ENCODE results near the gene ROBO4.

Gene ROBO4

DNA sequence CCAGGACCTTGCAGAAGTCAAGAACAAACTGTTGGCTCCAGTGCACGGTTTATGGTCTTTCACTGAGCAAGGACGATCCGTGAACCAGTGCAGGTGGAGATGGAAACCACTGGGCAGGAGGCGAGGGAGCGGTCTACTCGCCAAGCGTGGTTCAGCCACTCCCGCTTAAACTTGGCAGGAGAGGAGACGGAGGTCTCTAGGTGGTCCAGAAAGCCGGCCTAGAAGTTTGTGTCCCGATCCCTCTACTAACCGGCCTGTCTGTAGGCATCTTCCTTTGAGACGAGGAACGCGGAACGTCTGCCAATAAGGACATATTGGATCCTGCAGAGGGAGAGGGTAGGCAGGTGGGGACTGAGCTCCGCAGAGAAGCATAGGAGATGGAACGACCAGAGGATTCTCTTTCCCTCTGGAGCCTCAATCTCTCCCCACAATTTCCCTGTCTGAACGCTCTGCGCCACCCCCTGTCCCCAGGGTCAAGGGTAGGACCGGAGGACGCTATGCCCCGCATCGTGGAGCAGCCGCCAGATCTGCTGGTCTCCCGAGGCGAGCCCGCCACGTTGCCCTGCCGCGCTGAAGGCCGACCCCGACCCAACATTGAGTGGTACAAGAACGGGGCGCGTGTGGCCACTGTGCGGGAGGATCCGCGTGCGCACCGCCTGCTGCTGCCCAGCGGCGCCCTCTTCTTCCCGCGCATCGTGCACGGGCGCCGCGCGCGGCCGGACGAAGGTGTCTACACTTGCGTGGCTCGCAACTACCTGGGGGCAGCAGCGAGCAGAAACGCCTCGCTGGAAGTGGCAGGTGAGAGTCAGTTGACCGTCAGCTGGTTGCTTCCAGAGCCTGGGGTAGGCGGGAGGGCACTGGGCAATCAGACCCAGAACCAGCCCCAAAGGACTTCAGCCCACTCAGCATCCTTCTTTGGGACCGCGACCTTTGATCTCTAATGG is 29.1 kb downstream of the ROBO4 start:
- TF ChIP-seq, protein P1, sequence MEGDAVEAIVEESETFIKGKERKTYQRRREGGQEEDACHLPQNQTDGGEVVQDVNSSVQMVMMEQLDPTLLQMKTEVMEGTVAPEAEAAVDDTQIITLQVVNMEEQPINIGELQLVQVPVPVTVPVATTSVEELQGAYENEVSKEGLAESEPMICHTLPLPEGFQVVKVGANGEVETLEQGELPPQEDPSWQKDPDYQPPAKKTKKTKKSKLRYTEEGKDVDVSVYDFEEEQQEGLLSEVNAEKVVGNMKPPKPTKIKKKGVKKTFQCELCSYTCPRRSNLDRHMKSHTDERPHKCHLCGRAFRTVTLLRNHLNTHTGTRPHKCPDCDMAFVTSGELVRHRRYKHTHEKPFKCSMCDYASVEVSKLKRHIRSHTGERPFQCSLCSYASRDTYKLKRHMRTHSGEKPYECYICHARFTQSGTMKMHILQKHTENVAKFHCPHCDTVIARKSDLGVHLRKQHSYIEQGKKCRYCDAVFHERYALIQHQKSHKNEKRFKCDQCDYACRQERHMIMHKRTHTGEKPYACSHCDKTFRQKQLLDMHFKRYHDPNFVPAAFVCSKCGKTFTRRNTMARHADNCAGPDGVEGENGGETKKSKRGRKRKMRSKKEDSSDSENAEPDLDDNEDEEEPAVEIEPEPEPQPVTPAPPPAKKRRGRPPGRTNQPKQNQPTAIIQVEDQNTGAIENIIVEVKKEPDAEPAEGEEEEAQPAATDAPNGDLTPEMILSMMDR (IDR thresholded peaks at IDR 0.05; ENCODE audit: insufficient read depth, low read length, poor library complexity, severe bottlenecking): no peak
- no peak for TF ChIP-seq EZH2phosphoT487 (conservative IDR thresholded peaks at IDR 0.05; ENCODE audit: low read length)
- H3K79me2 ChIP-seq (ENCODE audit: insufficient read depth, low read length): no peaks in the 10 kb centered on the region
- no peaks in the 10 kb centered on the region for H3K27me3 ChIP-seq (ENCODE audit: low read length)
- H3K9me2 ChIP-seq (replicated peaks; ENCODE audit: insufficient read depth, low read length): no peaks in the 10 kb centered on the region
- H3K36me3 ChIP-seq (ENCODE audit: low read length): no peaks in the 10 kb centered on the region
- no peaks in the 10 kb centered on the region for H3K9me3 ChIP-seq (ENCODE audit: insufficient read depth, low read length)
- no peak overlapping the region for H3K9ac ChIP-seq (ENCODE audit: low read length)
- H3K4me2 ChIP-seq (ENCODE audit: low read depth, low read length, poor library complexity, severe bottlenecking): no peak overlapping the region
- H2AFZ ChIP-seq (ENCODE audit: low read depth, low read length, severe bottlenecking): no peak overlapping the region
- no peak overlapping the region for H3K4me3 ChIP-seq (ENCODE audit: insufficient read depth, low read length, poor library complexity, severe bottlenecking)
- H3K27ac ChIP-seq (ENCODE audit: low read depth, low read length): no peak overlapping the region
- H3F3A ChIP-seq (ENCODE audit: insufficient read depth): no peaks in the 10 kb centered on the region
- H4K20me1 ChIP-seq (ENCODE audit: low read depth, low read length): no peaks in the 10 kb centered on the region

DNA sequence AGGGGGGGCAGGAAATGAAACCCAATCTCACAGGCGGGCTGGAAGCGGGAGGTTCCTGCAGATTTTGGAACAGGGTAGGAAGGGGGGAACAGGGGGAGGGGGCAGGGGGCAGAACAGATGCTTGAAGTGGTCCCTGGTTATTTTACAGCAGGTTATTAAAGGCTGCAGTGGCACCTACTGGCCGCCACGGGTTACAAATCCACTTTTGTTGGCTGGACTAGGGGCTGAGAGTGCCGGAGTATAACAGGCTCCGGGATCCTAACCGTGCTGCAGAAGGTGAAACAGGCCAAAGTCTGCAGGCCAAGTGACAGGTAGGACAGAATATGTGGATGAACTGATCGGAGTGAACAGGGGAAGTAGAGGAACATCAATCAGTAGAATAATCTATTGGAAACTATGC is 30.0 kb downstream of the ROBO4 start:
- no peak for TF ChIP-seq EZH2phosphoT487 (conservative IDR thresholded peaks at IDR 0.05; ENCODE audit: low read length)
- TF ChIP-seq, protein P1 (IDR thresholded peaks at IDR 0.05; ENCODE audit: insufficient read depth, low read length, poor library complexity, severe bottlenecking): no peak
- H3K4me2 ChIP-seq (ENCODE audit: low read depth, low read length, poor library complexity, severe bottlenecking): no peak overlapping the region
- H3K79me2 ChIP-seq (ENCODE audit: insufficient read depth, low read length): no peaks in the 10 kb centered on the region
- no peak overlapping the region for H3K9ac ChIP-seq (ENCODE audit: low read length)
- no peak overlapping the region for H3K4me3 ChIP-seq (ENCODE audit: insufficient read depth, low read length, poor library complexity, severe bottlenecking)
- no peaks in the 10 kb centered on the region for H3K36me3 ChIP-seq (ENCODE audit: low read length)
- no peak overlapping the region for H2AFZ ChIP-seq (ENCODE audit: low read depth, low read length, severe bottlenecking)
- H3K27ac ChIP-seq (ENCODE audit: low read depth, low read length): no peak overlapping the region
- no peaks in the 10 kb centered on the region for H3K9me3 ChIP-seq (ENCODE audit: insufficient read depth, low read length)
- no peaks in the 10 kb centered on the region for H3K9me2 ChIP-seq (replicated peaks; ENCODE audit: insufficient read depth, low read length)
- no peaks in the 10 kb centered on the region for H3F3A ChIP-seq (ENCODE audit: insufficient read depth)
- no peaks in the 10 kb centered on the region for H4K20me1 ChIP-seq (ENCODE audit: low read depth, low read length)
- no peaks in the 10 kb centered on the region for H3K27me3 ChIP-seq (ENCODE audit: low read length)

DNA sequence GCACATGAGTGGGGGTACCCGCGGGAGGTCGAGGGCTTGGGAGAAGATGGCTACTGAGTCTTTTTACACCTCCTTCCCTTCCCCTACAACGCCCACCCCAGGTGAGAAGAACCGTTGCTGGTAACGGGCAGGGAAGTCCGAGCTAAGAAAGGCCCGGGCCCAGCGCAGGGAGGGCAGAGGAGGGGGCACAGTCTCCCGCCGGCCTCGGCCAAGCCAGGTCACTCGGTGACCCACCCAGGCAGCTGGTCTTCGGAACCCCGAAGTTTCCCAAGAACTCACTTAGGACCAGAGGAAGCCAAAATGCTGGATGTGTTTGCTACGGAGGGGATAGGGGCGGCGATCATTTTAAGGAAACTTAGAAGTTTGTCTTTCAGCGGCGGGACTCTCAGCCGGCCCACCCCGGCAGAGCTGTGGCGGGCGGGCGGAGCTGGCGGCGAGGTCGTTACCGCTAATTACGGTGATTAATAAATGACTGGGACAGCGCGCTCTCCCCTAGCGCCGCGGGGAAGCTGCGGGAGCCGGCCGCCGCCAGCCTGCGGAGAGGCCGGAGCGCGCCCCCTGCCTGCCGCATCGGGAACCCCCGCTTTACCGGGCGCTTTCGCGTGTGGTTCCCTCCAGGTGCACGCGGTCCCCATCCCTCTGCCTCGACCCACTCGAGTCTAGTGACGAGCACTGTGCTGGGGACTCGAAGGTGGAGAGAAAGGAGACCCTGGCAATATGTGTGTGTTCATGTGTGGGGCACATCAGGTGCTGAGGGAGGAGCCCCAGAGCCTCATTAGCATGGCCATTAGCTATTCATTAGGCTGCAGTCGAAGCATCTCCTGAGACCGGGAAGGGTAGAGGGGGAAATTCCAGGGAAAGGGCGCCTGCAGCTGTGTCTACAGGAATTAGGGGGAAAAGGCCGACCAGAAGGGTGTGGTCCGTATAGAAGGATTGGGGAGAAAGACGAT is 31.5 kb downstream of the ROBO4 start:
- Histone ChIP-seq H4K20me1 (ENCODE audit: low read depth, low read length) (no peaks in the 10 kb centered on the region), H3K27me3 (ENCODE audit: low read length) (no peaks in the 10 kb centered on the region), H3K9ac (ENCODE audit: low read length) (no peak overlapping the region), H3K4me2 (ENCODE audit: low read depth, low read length, poor library complexity, severe bottlenecking) (no peak overlapping the region), H2AFZ (ENCODE audit: low read depth, low read length, severe bottlenecking) (no peak overlapping the region), H3K79me2 (ENCODE audit: insufficient read depth, low read length) (no peaks in the 10 kb centered on the region), H3K4me3 (ENCODE audit: insufficient read depth, low read length, poor library complexity, severe bottlenecking) (no peak overlapping the region), H3K9me2 (replicated peaks; ENCODE audit: insufficient read depth, low read length) (no peaks in the 10 kb centered on the region), H3F3A (ENCODE audit: insufficient read depth) (no peaks in the 10 kb centered on the region), H3K36me3 (ENCODE audit: low read length) (no peaks in the 10 kb centered on the region), H3K9me3 (ENCODE audit: insufficient read depth, low read length) (no peaks in the 10 kb centered on the region), H3K27ac (ENCODE audit: low read depth, low read length) (no peak overlapping the region)
- TF ChIP-seq, protein P1 (IDR thresholded peaks at IDR 0.05; ENCODE audit: insufficient read depth, low read length, poor library complexity, severe bottlenecking): no peak
- TF ChIP-seq EZH2phosphoT487 (conservative IDR thresholded peaks at IDR 0.05; ENCODE audit: low read length): no peak

Data from SU-DHL-6 (cell line).